ENCODE measurements around the gene HDAC4.

- no peak for TF ChIP-seq EZH2 (IDR thresholded peaks at IDR 0.05; ENCODE audit: insufficient read depth, low read length)
- TF ChIP-seq, protein P1, sequence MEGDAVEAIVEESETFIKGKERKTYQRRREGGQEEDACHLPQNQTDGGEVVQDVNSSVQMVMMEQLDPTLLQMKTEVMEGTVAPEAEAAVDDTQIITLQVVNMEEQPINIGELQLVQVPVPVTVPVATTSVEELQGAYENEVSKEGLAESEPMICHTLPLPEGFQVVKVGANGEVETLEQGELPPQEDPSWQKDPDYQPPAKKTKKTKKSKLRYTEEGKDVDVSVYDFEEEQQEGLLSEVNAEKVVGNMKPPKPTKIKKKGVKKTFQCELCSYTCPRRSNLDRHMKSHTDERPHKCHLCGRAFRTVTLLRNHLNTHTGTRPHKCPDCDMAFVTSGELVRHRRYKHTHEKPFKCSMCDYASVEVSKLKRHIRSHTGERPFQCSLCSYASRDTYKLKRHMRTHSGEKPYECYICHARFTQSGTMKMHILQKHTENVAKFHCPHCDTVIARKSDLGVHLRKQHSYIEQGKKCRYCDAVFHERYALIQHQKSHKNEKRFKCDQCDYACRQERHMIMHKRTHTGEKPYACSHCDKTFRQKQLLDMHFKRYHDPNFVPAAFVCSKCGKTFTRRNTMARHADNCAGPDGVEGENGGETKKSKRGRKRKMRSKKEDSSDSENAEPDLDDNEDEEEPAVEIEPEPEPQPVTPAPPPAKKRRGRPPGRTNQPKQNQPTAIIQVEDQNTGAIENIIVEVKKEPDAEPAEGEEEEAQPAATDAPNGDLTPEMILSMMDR (IDR thresholded peaks at IDR 0.05; ENCODE audit: insufficient read depth, low read depth, low read length): no peak
These were observed 217.6 kb downstream of the HDAC4 start for GRCh38 chr2:239182981-239183791.
